OCI-LY7 (cell line): ENCODE results near the gene RIF1. TPM values are rescaled to one million over a fixed set of nuclear protein-coding genes. Genes with fewer than 3 reads are reported as not detected.

Experiments
- microRNA-seq: library from miRNA; unstranded; fragments of <30 nt; microRNA quantifications from one replicate; pipeline ENCODE4 v1.2.0, GENCODE V29; 2022; ENCODE audit warnings: borderline replicate concordance
- small RNA-seq: library from RNA; depleted of rRNA; stranded (forward); fragments of <200 nt; gene quantifications from one replicate; pipeline ENCODE3, GENCODE V24; 2014
- total RNA-seq, 2 experiments: library from RNA; depleted of rRNA in 1 of 2; stranded (reverse); fragments of >200 nt in 1 of 2; shearing (Covaris generic) in 1 of 2; gene quantifications; 2 replicates each; pipeline ENCODE4 v1.2.3, GENCODE V29; 2014 to 2022

RIF1 gene
- total RNA-seq, 2 experiments from 2014 or later: 45.3 to 71.4 TPM

Small RNA genes within 50 kb of the gene (microRNA-seq; reads per million reads assigned to microRNA genes)
- not detected for gene MIR4773-1
- gene MIR4773-2: not detected

Small RNA genes within 50 kb of the gene (small RNA-seq; reads per million reads assigned to genes)
- gene MIR4773-1: not detected
- not detected for gene RN7SL124P

Other genes with a start within 250 kb of the RIF1 start
- 0.25 and 0.49 TPM in 2 replicates for gene RBM43, start 148.0 kb upstream of the RIF1 start, total RNA-seq (2014; rRNA removed; shearing (Covaris generic))
- 0.83 and 0.91 TPM in 2 replicates for gene RBM43, start 148.0 kb upstream of the RIF1 start, total RNA-seq (2022)
- 13.0 and 16.3 TPM in 2 replicates for gene NMI, start 120.2 kb upstream of the RIF1 start, total RNA-seq (2014; rRNA removed; shearing (Covaris generic))
- 5.4 and 6.0 TPM in 2 replicates for gene NMI, start 120.2 kb upstream of the RIF1 start, total RNA-seq (2022)
- gene TNFAIP6, start 52.3 kb upstream of the RIF1 start, total RNA-seq (2014; rRNA removed; shearing (Covaris generic)): not detected in 2 replicates
- gene TNFAIP6, start 52.3 kb upstream of the RIF1 start, total RNA-seq (2022): not detected in 2 replicates